HG03354 (cell line): ENCODE data around the gene NPEPL1.
"Not testable (repeated sequence)": the region's sequence is repeated elsewhere in the genome, so short reads cannot be mapped to it uniquely, and the experiment has no call there.

Experiments
- ATAC-seq: cut with Tn5 transposase; IDR thresholded peaks from one replicate; pipeline ENCODE4 v1.9.1; 2021; ENCODE audit warnings: mild to moderate bottlenecking; ENCODE audit not compliant: unreplicated experiment, poor library complexity, severe bottlenecking

Gene NPEPL1

GRCh38 chr20:58721951-58722778 lies 29.6 kb downstream of the NPEPL1 start:
- ATAC-seq: no peak

GRCh38 chr20:58722877-58723627 lies 30.5 kb downstream of the NPEPL1 start:
- no peak for ATAC-seq

DNA sequence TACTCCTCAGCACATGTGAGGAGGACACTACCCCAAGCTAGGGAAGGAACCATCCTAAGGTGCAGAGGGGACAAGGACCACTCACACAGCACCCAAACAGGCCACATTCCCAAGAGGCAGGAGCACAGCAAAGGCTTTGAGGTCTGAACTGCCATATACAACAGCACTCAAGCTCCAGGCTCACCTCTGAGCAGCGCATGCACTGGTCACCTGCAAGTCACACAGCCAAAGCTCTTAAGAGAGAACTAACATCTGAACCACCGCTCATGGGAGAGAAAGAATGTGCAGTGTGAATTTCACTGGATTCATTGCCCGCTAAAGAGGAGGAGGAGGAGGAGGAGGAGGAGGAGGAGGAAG lies 31.0 kb downstream of the NPEPL1 start:
- no peak for ATAC-seq

DNA sequence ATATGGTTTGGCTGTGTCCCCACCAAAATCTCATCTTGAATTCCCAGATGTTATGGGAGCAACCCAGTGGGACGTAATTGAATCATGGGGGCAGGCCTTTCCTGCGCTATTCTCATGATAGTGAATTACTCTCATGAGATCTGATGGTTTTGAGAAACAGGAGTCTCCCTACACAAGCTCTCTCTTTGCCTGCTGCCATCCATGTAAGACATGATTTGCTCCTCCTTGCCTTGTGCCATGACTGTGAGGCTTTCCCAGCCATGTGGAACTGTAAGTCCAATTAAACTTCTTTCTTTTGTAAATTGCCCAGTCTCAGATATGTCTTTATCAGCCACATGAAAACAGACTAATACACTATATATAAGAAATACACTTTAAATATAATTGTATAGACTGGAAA lies 33.6 kb downstream of the NPEPL1 start:
- not testable (repeated sequence) for ATAC-seq

- no peak for ATAC-seq
Observed at GRCh38 chr20:58731192-58731591, 38.6 kb downstream of the NPEPL1 start.

DNA sequence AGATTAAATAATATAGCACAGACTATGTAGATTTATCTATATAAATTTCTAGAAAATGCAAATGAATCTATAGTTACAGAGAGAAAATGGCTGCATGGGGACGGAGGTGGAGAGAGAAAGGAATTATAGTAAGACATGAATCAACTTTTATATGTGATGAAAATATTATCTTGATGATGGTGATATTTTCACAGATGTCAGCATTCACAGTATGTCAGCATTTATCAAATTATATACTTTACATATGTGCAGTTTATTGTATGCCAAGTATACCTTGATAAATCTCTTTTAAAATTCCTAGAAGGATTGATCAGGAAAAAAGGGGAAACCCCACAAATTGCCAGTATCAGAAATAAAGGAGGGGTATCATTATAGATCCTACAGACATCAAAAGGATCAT lies 44.6 kb downstream of the NPEPL1 start:
- ATAC-seq: no peak

GRCh38 chr20:58740356-58741308 lies 48.0 kb downstream of the NPEPL1 start:
- no peak for ATAC-seq

GRCh38 chr20:58741384-58741783 lies 48.8 kb downstream of the NPEPL1 start:
- ATAC-seq: no peak

DNA sequence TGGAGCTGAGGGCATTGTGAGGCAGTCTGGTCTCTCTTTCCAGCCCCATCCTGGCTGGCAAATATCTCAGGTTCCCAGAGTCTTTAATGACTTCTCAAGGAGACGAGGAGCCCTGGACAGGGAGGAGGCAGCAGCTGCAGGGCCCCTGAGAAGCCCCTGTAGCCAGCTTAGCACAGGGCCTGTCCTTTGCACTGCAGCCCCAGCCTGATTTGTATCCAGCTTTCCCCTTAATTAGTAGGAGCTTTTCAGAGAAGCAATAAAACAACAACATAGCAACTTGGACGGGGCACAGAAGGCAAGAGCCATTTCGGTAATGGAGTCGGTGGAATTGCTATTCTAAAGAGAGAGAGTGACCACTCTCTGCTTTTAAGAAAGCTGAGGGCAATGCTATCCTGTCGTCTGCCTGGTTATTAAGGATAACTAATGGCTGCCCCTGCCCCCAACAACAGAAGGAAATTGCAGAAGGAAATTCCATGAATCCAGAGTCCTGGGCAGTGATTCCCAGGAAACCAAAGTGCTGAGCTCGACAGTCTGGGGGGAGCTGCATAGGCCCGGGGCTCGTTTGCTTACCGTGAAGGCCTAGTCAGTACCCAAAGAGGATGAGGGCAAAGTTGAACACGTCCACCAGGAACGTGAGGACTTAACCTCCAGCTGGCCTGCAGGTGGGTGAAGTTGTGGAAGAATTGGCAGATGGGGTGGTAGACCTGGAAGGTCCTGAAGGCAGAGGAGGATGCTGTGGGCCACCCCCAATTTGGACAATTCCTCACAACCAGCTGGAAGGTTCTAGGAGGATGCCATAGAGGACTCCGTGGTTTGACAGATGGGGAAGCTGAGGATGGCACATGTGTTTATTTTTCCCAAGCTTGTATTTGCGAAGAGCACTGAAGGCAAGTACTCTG lies 50.3 kb downstream of the NPEPL1 start:
- ATAC-seq: no peak

GRCh38 chr20:58743929-58744534 lies 51.4 kb downstream of the NPEPL1 start:
- no peak for ATAC-seq

DNA sequence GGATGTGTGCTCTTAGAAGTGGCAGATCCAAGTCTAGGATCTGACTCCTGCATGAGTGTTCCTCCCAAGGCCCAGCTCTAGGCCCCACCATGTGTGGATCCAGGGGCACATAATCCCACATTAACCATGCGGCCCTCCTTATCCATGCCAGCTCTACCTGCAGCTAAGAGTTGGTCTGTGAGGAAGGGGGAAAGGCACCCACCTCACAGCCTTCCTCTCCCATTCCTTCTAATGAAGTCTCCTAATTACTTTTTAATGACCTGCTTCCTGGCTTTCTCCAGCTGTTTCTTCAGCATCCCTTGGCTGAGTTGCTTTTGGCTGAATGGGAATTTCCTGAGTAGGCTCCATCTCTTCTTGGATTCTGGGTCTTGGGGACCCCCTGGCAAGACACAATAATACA lies 52.2 kb downstream of the NPEPL1 start:
- ATAC-seq: no peak

DNA sequence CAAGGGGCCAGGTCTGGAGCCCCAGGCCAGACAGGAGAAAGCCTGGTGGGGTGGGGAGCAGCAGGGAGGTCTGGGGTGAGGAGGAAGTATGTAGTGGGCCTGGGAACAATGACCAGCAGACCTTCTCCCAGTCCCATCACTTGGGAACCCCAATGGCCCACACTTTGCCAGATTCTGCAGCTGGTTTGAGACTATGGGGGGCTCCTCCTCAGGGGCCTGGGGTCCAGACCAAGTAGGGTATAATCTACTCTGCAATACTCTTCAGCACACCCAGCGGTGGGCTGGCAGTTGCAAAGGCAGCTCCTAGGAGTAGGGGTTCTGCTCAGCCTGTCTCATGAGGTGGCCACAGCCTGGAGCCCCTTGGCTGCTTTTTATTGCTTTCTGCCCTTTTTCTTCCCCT lies 52.8 kb downstream of the NPEPL1 start:
- no peak for ATAC-seq

- ATAC-seq: no peak
Observed at GRCh38 chr20:58746620-58747019, 54.0 kb downstream of the NPEPL1 start.

GRCh38 chr20:58747211-58747610 lies 54.6 kb downstream of the NPEPL1 start:
- no peak for ATAC-seq

GRCh38 chr20:58748618-58749017 lies 56.0 kb downstream of the NPEPL1 start:
- ATAC-seq: no peak

DNA sequence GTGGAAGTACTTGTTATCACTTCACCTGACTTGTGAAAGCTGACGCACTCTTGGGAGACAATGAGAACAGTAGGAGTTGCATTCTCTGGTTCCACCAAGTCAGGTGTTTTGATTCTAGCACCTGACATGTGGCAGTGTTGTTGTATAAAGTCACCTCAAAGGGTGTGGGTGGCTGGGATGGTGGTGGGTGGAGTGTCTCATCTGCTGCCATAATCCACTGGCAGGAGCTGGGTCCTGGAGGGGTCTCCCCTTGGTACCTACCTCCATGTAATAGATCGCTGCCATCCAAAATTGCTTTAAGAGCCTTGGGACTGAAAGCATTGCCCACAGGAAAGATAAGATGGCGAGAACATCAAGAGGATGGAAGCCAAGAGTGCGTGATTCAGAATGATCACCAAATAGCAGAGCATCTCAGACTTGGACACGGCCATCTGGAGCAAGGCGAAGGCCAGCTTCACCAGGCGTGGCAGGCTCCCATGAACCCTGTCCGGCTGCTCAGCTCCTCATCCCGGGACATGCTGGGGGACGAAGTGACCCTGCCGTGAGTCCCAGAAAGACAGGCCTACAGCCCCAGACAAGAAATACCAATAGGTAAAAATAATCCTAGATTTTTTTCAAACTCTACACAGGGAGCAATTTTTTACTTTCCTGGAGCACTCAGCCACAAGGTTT lies 56.6 kb downstream of the NPEPL1 start:
- no peak for ATAC-seq

- no peak for ATAC-seq
Observed at GRCh38 chr20:58749979-58750378, 57.4 kb downstream of the NPEPL1 start.

DNA sequence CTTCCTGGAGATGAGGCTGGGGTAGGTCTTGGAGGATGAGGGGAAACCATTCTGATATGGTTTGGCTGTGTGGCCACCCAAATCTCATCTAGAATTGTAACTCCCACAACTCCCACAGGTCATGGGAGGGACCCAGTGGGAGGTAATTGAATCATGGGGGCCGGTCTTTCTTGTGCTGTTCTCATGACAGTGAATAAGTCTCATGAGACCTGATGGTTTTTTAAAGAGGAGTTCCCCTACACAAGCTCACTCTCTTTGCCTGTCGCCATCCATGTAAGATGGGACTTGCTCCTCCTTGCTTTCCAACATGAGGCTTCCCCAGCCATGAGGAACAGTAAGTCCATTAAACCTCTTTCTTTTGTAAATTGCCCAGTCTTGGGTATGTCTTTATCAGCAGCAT lies 58.1 kb downstream of the NPEPL1 start:
- not testable (repeated sequence) for ATAC-seq
